Cardiac septum (tissue), 1 donor: ENCODE data around the gene RNF6. TPM values are rescaled to one million over a fixed set of nuclear protein-coding genes. Genes with fewer than 3 reads are reported as not detected.

Source experiments
- DNase-seq: peaks from one replicate; pipeline ENCODE4 v3.0.0-alpha.2; 2020; ENCODE audit warnings: low spot score
- intact Hi-C: fragments of 100-400 bp; cut with DNase I; formaldehyde crosslinking; loops from one replicate; pipeline ENCODE4 v1.14.0; 2022
- total RNA-seq: library from RNA; stranded (reverse); fragmentation: NEBNext Ultra II Directional; extraction: Animal tissue kit (Norgen Biotek cat#: 25700); gene quantifications from one replicate; pipeline ENCODE4 v1.2.1, GENCODE V29; 2021
- donor health status: DM: no; HTN: no; CAD: no.

RNF6 gene
- total RNA-seq, 1 donor from 2014 or later = 29.6 TPM

DNA sequence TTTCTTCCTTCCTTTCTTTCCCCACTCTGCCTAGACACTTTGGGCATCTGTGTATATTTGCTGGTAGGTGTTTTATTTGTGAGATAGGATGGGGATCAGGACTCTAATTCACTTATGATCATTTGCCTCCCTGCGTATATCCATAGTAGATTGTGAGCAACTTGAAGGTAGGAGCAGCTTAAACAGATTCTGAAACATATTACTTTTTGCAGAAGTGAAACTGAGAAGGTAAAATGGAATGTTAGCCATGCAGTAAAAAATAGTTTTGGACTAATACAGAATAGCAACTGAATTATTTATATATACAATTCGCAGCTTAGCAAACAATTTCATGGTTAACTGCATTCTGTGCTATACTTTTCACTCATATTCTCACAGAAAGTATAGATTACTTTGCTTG, 38.7 kb downstream of the RNF6 start:
- no peak for DNase-seq
- intact Hi-C loops = loop anchor here (10.0 kb wide), 1 partner anchor 71 kb away; the partner anchor contains the start of gene CDK8

DNA sequence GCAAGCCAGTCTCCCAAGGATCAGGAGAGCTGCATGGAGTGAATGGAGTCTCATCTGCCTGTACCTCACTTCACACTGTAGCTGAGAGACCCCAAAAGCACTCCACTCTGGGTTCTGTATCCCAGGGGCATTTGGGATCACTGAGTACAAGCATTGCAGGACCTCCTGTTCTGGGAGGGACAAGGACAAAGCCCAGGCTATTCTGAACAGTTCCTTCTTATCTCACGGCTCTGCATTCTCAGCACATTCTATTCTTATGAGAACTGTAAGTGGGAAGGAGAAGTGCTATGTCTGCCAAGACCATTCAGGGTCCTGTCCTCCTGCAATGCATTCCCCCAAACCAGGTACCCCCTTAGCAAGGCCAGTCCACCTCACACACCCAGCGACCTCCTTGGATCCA, 42.8 kb downstream of the RNF6 start:
- intact Hi-C loops = no loop called here
- no peak for DNase-seq

DNA sequence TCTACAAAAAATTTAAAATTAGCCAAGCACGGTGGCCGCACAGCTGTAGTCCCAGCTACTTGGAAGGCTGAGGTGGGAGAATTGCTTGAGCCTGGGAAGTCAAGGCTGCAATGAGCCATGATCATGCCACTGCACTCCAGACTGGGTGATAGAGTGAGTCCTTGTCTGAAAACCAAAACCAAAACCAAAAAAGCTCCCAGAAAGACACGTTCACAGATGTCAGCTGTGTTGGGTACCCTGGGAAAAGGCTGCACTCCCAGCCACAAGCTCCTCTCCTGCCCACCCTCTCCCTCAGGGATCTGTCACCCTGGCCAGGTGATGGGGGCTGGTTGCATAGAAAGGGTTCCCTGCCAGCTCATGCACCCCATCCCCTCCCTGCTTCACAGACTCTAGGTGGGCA, 53.3 kb downstream of the RNF6 start:
- intact Hi-C loops = no loop called here
- no peak for DNase-seq

DNA sequence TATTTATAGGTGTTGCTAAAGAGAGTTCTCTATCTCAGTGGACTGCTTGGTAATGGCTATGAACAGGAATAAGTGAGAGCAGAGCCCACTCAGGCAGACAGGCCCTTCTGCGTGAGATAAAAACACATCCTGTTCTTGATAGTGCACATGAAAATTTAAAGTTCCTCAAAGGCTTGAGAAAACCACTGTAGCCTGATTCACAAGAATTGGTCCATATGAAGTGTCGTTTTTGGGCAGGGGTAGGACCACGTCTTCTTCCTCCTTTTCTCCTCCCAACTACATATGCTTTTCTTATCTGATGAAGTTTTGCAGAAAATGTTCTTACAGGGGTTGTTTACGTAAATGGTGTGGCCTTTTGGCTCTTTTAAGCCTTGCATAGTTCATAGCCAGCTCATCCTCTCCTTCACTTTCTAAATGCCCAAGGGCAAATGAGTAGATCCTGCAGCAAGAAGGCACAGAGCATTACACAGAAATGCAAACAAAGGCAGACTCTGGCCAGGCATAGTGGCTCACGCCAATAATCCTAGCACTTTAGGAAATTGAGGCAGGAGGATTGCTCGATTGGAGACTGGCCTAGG, 53.8 kb downstream of the RNF6 start:
- intact Hi-C loops = no loop called here

DNA sequence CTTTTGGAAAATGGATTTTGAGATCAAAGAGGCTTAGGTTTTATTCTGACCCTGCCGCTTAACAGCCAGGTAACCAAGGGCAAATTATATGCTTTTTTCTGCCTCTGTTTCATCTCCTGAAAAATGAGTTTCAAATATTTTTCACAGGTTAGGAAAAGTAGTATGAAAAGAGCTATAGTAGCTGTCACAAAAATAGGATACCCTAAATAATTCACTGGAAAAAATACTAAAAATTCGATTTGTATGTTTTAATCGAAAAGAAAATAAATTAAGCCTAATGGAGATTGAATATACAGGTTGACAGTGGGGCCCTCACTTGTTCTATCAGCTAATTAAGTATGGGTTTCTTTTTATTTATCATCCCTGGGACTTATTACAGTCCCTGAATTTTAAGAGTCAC, 58.3 kb downstream of the RNF6 start:
- intact Hi-C loops = no loop called here

More for the DNA sequence above, 53.8 kb downstream of the RNF6 start:
- no peak for DNase-seq

More for the DNA sequence above, 58.3 kb downstream of the RNF6 start:
- no peak for DNase-seq

Other genes with a start within 250 kb of the RNF6 start
- gene SHISA2, start 170.3 kb downstream of the RNF6 start, total RNA-seq = 0.89 TPM
- 12.4 TPM for gene CDK8, start 31.8 kb upstream of the RNF6 start, total RNA-seq